RWPE1 (cell line): ENCODE data around the gene ZNF469.

ENCODE experiments used
- CTCF ChIA-PET: fragments of 350-600 bp; sonication (Branson Sonifier 250); formaldehyde crosslinking; extraction: SDS; loops from one replicate; lab custom pipeline; 2021; lab: Yijun Ruan, JAX
- POLR2A ChIA-PET: fragments of 400-600 bp; formaldehyde crosslinking; extraction: SDS; loops from one replicate; lab custom pipeline; 2020; ENCODE audit warnings: antibody characterized with exemption; ENCODE audit not compliant: low non-redundant PET; lab: Yijun Ruan, JAX
- DNase-seq: peaks from one replicate; pipeline ENCODE4 v3.0.0; 2012; ENCODE audit warnings: low spot score
- H3K27ac ChIP-seq: fragments of 450-650 bp; 2 replicates; pipeline ENCODE4 v1.5.1; 2017
- CTCF ChIP-seq: fragments of 450-650 bp; conservative IDR thresholded peaks from 2 replicates; pipeline ENCODE4 v1.5.1; 2017; ENCODE audit warnings: low read depth, mild to moderate bottlenecking

ZNF469 gene

GRCh38 chr16:88376835-88377726, 5.7 kb upstream of the ZNF469 start:
- ChIA-PET CTCF (interaction anchor here (1.2 kb wide), 1 partner anchor 16 kb away, joined by 3 read pairs; no protein-coding TSS in a partner anchor), POLR2A (no interaction called here)
- no peak for TF ChIP-seq CTCF
- DNase-seq = no peak
- no peak overlapping the region for H3K27ac ChIP-seq

GRCh38 chr16:88377961-88378360, 4.8 kb upstream of the ZNF469 start:
- ChIA-PET POLR2A (no interaction called here), CTCF (interaction anchor here (1.2 kb wide), 1 partner anchor 17 kb away, joined by 3 read pairs; no protein-coding TSS in a partner anchor)
- TF ChIP-seq CTCF = no peak
- DNase-seq = no peak
- H3K27ac ChIP-seq = no peak overlapping the region

- no peak overlapping the region for H3K27ac ChIP-seq
- no peak for TF ChIP-seq CTCF
- ChIA-PET POLR2A (no interaction called here), CTCF (no interaction called here)
- no peak for DNase-seq
These were observed 4.4 kb upstream of the ZNF469 start for GRCh38 chr16:88378401-88378800.

GRCh38 chr16:88378836-88379693, 3.7 kb upstream of the ZNF469 start:
- ChIA-PET CTCF (no interaction called here), POLR2A (interaction anchor here (0.6 kb wide), 1 partner anchor 295 kb away, joined by 3 read pairs; no protein-coding TSS in a partner anchor)
- TF ChIP-seq CTCF = no peak
- no peak for DNase-seq
- no peak overlapping the region for H3K27ac ChIP-seq

- no peak for DNase-seq
- H3K27ac ChIP-seq = no peak overlapping the region
- no peak for TF ChIP-seq CTCF
- ChIA-PET CTCF (no interaction called here), POLR2A (interaction anchor here (0.6 kb wide), 1 partner anchor 294 kb away, joined by 3 read pairs; no protein-coding TSS in a partner anchor)
These were observed 3.1 kb upstream of the ZNF469 start for GRCh38 chr16:88379694-88380040.

- no peak for TF ChIP-seq CTCF
- no peak for DNase-seq
- ChIA-PET CTCF (no interaction called here), POLR2A (interaction anchor here (0.6 kb wide), 1 partner anchor 294 kb away, joined by 3 read pairs; no protein-coding TSS in a partner anchor)
- H3K27ac ChIP-seq = no peak overlapping the region
These were observed 2.7 kb upstream of the ZNF469 start for GRCh38 chr16:88380099-88380498.
